Stimulated activated CD8-positive, alpha-beta memory T cell treated with anti-CD3 and anti-CD28 coated beads, Interleukin-7, amount 100 ng/mL, for 4 hours (primary cell): Measurements from ENCODE around the gene CHMP3.
"Not testable (repeated sequence)": the region's sequence is repeated elsewhere in the genome, so short reads cannot be mapped to it uniquely, and the experiment has no call there.

Experiments
- DNase-seq, 2 donors: peaks; one replicate each; pipeline ENCODE4 v3.0.0-alpha.2; 2020; ENCODE audit warnings: low read depth in 2 of 2

CHMP3 gene

DNA sequence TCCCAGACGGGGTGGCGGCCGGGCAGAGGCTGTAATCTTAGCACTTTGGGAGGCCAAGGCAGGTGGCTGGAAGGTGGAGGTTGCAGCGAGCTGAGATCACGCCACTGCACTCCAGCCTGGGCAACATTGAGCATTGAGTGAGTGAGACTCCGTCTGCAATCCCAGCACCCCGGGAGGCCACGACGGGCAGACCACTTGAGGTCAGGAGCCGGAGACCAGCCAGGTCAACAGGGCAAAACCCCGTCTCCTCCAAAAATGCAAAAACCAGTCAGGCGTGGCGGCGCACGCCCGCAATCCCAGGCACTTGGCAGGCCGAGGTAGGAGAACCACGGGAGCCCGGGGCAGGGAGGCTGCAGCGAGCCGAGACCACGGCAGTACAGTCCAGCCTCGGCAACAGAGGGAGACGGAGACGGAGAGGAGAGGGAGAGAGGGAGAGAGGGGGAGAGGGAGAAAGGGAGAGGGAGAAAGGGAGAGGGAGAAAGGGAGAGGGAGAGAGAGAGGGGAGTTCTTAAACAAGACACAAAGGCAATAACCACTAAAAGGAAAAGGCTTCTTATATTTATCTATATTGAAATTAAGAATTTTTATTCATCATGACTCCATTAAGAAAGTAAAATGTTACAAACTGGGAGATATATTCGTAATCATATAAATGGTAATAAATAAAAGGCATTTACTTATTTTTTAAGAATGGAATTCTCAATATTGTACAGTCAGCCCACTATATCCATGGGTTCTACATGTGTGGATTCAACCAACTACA, 13.1 kb downstream of the CHMP3 start:
- DNase-seq, result not testable (repeated sequence)

- not testable (repeated sequence) for DNase-seq
Measured at GRCh38 chr2:86549440-86549839, 13.8 kb downstream of the CHMP3 start.

DNA sequence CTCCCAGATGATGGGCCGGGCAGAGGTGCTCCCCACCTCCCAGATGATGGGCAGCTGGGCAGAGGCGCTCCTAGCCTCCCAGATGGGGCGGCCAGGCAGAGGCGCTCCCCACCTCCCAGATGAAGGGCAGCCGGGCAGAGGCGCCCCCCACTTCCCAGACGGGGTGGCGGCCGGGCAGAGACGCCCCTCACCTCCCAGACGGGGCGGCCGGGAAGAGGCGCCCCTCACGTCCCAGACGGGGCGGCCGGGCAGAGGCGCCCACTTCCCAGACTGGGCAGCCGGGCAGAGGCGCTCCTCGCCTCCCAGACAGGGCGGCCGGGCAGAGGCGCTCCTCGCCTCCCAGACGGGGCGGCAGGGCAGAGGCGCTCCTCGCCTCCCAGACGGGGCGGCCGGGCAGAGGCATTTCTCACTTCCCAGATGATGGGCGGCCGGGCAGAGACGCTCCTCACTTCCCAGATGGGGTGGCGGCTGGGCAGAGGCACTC, 14.3 kb downstream of the CHMP3 start:
- DNase-seq, result not testable (repeated sequence)

GRCh38 chr2:86548165-86548912, 14.9 kb downstream of the CHMP3 start:
- not testable (repeated sequence) for DNase-seq

DNA sequence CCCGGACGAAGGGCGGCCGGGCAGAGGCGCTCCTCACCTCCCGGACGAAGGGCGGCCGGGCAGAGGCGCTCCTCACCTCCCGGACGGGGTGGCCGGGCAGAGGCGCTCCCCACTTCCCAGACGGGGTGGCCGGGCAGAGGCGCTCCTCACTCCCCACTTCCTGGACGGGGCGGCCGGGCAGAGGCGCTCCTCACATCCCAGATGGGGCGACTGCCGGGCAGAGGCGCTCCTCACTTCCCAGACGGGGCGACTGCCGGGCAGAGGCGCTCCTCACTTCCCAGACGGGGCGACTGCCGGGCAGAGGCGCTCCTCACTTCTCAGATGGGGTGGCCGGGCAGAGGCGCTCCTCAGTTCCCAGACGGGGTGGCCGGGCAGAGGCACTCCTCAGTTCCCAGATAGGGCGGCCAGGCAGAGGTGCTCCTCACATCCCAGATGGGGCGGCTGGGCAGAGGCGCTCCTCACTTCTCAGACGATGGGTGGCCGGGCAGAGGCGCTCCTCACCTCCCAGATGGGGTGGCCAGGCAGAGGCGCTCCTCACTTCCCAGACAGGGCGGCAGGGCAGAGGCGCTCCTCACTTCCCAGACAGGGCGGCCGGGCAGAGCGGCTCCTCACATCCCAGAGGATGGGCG, 17.8 kb downstream of the CHMP3 start:
- not testable (repeated sequence) for DNase-seq

DNA sequence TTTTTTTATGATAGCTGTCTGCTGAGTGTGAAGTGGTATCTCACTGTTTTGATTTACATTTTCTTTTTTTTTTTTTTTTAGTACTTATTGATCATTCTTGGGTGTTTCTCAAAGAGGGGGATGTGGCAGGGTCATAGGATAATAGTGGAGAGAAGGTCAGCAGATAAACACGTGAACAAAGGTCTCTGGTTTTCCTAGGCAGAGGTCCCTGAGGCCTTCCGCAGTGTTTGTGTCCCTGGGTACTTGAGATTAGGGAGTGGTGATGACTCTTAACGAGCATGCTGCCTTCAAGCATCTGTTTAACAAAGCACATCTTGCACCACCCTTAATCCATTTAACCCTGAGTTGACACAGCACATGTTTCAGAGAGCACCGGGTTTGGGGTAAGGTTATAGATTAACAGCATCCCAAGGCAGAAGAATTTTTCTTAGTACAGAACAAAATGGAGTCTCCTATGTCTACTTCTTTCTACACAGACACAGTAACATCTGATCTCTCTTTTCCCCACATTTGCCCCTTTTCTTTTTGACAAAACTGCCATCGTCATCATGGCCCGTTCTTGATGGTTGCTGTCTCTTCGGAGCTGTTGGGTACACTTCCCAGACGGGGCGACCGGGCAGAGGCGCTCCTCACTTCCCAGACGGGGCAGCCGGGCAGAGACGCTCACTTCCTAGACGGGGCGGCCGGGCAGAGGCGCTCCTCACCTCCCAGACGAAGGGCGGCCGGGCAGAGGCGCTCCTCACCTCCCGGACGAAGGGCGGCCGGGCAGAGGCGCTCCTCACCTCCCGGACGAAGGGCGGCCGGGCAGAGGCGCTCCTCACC, 18.8 kb downstream of the CHMP3 start:
- DNase-seq, result not testable (repeated sequence)

GRCh38 chr2:86543793-86544192, 19.4 kb downstream of the CHMP3 start:
- no peak for DNase-seq

GRCh38 chr2:86543335-86543734, 19.9 kb downstream of the CHMP3 start:
- no peak for DNase-seq

DNA sequence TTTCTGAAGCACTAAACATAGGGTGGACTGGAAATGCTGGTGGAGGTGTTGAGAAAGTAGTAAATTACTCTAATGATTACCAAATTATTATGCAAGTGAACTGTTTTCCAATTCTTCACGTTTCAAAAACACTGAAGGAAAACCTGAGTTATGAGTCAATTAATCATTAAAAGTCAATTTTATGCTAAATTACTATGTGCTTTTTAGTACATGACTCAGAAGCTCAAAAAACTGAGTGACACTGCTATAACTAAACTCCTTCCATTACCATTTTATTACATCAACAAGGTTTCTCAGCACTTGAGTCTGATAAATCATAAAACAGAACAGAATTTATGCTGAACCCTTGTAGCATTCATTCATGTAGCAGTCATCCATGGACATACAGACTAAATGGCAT, 20.4 kb downstream of the CHMP3 start:
- no peak for DNase-seq

- DNase-seq, result no peak
Measured at GRCh38 chr2:86541334-86541733, 21.9 kb downstream of the CHMP3 start.

GRCh38 chr2:86533589-86533988, 29.7 kb downstream of the CHMP3 start:
- no peak for DNase-seq

DNA sequence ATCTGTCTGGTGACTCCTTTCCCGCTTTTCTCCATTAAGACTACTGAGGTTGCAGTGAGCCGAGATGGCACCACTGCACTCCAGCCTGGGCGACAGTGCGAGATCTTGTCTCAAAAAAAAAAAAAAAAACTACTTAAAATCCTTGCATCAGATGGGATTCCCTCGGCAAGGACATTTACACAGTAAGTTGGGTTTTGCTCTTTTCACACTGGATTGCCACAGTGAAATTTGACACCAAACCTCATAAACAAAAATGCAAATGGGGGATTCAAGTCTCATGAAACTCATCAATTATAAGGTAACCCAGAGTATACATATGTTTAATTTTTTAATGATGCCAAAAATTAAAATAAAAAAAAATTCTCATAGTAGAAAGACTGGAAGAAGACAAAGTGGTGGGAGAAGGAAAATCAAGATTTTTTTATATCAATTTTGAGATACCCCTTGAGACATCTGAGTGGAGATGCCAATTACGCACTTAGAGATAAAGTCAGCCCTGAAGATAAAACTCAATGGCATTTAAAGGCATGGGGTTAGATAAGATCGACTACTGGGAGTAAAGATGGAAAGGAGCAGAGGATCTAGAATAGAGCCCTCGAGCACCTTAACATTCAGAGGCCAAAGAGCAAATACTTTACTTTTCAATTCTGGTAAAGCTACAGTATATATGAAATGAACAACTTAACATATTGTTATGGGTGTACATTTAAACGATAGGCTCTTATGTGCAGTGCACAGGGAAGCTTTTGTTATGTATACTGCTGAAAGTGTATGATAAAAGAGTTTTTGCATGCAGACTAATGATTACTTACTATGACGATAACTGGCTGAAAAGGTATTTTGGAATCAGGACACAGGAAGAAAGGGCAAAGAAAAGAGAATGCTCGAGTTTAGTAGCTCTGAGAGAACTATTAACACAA, 37.6 kb downstream of the CHMP3 start:
- no peak for DNase-seq

GRCh38 chr2:86523491-86523890, 39.8 kb downstream of the CHMP3 start:
- no peak for DNase-seq

DNA sequence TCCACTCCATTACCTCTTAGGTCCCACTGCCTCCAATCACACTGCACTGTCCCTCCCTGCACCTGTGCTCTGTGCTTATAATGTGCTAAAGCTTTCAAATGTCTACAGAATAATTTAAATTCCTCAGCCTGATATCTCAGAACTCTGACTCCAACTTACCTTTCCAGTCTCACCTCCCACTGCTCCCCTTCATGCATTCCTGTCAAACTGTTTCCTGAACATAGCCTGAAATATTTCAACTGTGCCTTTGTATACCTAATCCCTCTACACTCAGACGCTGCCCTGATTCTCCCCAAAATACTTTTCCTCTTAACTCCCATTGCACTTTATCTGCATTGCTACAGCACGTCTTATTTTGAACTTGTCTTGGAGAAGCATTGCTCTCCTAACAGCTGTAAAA, 40.5 kb downstream of the CHMP3 start:
- no peak for DNase-seq

DNA sequence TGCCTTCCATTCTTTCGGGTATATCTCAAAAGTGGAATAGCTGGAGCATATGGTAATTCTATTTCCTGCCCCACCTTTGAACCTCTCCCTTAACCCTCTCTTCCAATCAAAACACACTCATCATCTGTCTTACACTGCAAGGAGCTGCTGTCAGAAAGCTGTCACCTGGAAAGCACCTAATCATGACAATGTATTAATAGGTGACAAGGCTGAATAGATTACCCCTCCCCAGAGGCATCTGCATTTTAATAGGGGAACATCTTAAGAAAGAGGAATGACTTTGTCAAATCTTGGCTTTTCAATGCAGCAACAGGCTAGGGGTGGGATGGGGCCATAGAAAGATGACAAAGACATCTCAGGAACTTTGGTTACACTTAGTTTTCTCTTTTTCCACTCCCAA, 41.3 kb downstream of the CHMP3 start:
- no peak for DNase-seq

DNA sequence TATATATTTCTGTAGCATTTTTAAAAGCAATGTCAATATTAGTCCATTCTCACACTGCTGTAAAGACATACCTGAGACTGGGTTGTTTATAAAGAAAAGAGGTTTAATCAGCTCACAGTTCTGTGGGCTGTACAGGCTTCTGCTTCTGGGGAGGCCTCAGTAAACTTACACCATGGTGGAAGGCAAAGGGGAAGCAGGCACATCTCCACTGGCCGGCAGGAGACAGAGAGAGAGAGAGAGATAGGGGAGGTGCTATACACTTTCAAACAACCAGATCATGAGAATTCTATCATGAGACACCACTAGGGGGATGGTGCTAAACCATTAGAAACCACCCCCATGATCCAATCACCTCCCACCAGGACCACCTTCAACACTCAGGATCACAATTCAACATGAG, 43.1 kb downstream of the CHMP3 start:
- no peak for DNase-seq

DNA sequence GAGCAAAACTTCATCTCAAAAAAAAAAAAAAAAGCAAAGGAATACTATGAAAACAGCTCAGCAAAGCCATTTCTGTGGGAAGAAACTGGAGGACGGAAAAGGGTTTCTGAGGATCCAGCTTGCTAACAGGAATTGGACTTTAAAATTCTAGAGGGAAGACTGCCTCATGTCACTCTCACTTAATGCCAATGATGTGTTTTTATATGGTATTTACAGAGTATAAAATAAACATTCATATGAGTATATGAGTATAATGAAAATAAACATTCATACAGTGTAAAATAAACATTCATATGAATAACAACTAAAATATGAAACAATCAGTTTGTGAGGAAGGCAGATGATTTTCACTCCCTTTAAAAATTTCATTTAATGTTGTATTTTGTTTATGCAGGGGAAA, 43.9 kb downstream of the CHMP3 start:
- no peak for DNase-seq

- DNase-seq, result no peak
Measured at GRCh38 chr2:86518481-86518880, 44.8 kb downstream of the CHMP3 start.

GRCh38 chr2:86513948-86514660, 49.1 kb downstream of the CHMP3 start:
- no peak for DNase-seq

GRCh38 chr2:86512892-86513291, 50.4 kb downstream of the CHMP3 start:
- DNase-seq, result no peak
